NT2/D1 (cell line): Measurements from ENCODE around the gene OR52W1.

Experiments
- YY1 ChIP-seq: IDR thresholded peaks from 2 replicates; pipeline ENCODE4 v1.6.1; 2011; ENCODE audit not compliant: insufficient read length, insufficient read depth
- ZNF274 ChIP-seq: IDR thresholded peaks from 2 replicates; pipeline ENCODE4 v1.6.1; 2011; ENCODE audit warnings: mild to moderate bottlenecking, low read depth, low read length

DNA sequence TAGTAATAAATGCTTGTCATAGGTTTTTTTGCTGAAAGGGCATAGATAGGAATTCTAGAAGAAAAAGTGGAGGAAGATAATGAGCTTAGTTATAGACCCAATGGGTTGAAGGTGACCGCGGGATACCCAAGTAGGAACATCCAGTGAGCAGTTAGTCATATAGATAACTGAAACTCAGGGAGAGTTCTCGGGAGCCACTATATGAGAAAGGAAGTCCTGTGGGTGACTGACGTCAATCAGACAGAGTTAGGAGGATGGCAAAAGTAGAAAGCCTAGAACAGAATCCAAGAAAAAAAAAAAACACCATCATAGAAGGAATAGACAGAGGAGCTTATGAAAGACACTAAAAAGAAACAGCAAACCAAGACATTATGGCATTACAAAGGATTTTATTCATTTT, 38.2 kb downstream of the OR52W1 start:
- no peak for TF ChIP-seq YY1
- TF ChIP-seq ZNF274: no peak
